HG03521 (cell line): ENCODE data around the gene CEP152.
"Not testable (repeated sequence)": the region's sequence is repeated elsewhere in the genome, so short reads cannot be mapped to it uniquely, and the experiment has no call there.

ENCODE experiments used
- ATAC-seq: cut with Tn5 transposase; IDR thresholded peaks from one replicate; pipeline ENCODE4 v1.9.1; 2021; ENCODE audit warnings: mild to moderate bottlenecking, moderate library complexity; ENCODE audit not compliant: unreplicated experiment

The CEP152 gene

GRCh38 chr15:48810414-48811324, at the start of gene CEP152:
Gene CEP152, minus strand, starts transcription at chr15:48811069. Its CDS starts 5,420 bp downstream, at chr15:48805649.
- ATAC-seq: peak; percentile 97

GRCh38 chr15:48859426-48859825, 48.6 kb upstream of the CEP152 start:
- no peak for ATAC-seq

- no peak for ATAC-seq
These were observed 47.5 kb upstream of the CEP152 start for GRCh38 chr15:48858401-48858800.

GRCh38 chr15:48856942-48857341, 46.1 kb upstream of the CEP152 start:
- no peak for ATAC-seq

- no peak for ATAC-seq
These were observed 44.9 kb upstream of the CEP152 start for GRCh38 chr15:48855501-48856440.

- ATAC-seq: not testable (repeated sequence)
These were observed 43.6 kb upstream of the CEP152 start for GRCh38 chr15:48854434-48854833.

- no peak for ATAC-seq
These were observed 41.1 kb upstream of the CEP152 start for GRCh38 chr15:48851956-48852355.

- no peak for ATAC-seq
These were observed 39.8 kb upstream of the CEP152 start for GRCh38 chr15:48850648-48851047.

- ATAC-seq: no peak
These were observed 34.3 kb upstream of the CEP152 start for GRCh38 chr15:48845123-48845522.

GRCh38 chr15:48842501-48842900, 31.6 kb upstream of the CEP152 start:
- no peak for ATAC-seq

GRCh38 chr15:48834756-48835155, 23.9 kb upstream of the CEP152 start:
- ATAC-seq: no peak

GRCh38 chr15:48833526-48834239, 22.8 kb upstream of the CEP152 start:
- no peak for ATAC-seq

- no peak for ATAC-seq
These were observed 21.8 kb upstream of the CEP152 start for GRCh38 chr15:48832648-48833047.

GRCh38 chr15:48828906-48829305, 18.0 kb upstream of the CEP152 start:
- no peak for ATAC-seq

- no peak for ATAC-seq
These were observed 17.6 kb upstream of the CEP152 start for GRCh38 chr15:48828471-48828870.

- ATAC-seq: no peak
These were observed 14.2 kb upstream of the CEP152 start for GRCh38 chr15:48825075-48825474.

GRCh38 chr15:48823706-48824105, 12.8 kb upstream of the CEP152 start:
- ATAC-seq: no peak

- ATAC-seq: no peak
These were observed 12.4 kb upstream of the CEP152 start for GRCh38 chr15:48823237-48823636.

GRCh38 chr15:48814286-48814685, 3.4 kb upstream of the CEP152 start:
- no peak for ATAC-seq

- no peak for ATAC-seq
These were observed 573 bp upstream of the CEP152 start for GRCh38 chr15:48811325-48811958.
